ENCODE results near the gene TAF13. TPM values are rescaled to one million over a fixed set of nuclear protein-coding genes. Genes with fewer than 3 reads are reported as not detected.
"Not testable (repeated sequence)": the region's sequence is repeated elsewhere in the genome, so short reads cannot be mapped to it uniquely, and the experiment has no call there.

The TAF13 gene
- total RNA-seq, 4 donors from 2014 or later = 41.6 to 71.0 (median 51.8) TPM

DNA sequence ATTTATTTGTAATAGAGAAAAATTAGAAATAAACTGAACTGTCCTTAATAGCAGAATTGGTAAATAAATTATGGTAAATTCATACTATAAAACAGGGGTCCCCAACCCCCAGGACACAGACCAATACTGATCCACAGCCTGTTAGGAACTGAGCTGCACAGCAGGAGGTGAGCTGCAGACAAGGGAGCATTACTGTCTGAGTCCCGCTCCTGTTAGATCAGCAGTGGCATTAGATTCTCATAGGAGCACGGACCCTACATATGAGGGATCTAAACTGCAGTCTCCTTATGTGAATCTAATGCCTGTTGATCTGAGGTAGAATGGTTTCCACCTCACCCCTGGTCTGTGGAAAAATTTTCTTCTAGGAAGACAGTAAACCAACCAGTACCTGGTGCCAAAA is 41.4 kb downstream of the TAF13 start:
- H3K9me3 ChIP-seq = no peaks in the 10 kb centered on the region
- 92% methylated on average over 2 of the region's 2 CpGs for WGBS
- no peak overlapping the region for H3K27ac ChIP-seq (replicated peaks in 1 of 4)
- intact Hi-C loops (cut with DNase I) = no loop called here
- no peaks in the 10 kb centered on the region for H3K36me3 ChIP-seq
- H3K27me3 ChIP-seq = no peaks in the 10 kb centered on the region
- peaks cover 0 to 15% (median 11%) of the 10 kb centered on the region in 4 donors for H3K4me1 ChIP-seq
- DNase-seq (ENCODE audit: extremely low spot score) = no peak
- H3K4me3 ChIP-seq = no peak overlapping the region
- TF ChIP-seq, protein P1, sequence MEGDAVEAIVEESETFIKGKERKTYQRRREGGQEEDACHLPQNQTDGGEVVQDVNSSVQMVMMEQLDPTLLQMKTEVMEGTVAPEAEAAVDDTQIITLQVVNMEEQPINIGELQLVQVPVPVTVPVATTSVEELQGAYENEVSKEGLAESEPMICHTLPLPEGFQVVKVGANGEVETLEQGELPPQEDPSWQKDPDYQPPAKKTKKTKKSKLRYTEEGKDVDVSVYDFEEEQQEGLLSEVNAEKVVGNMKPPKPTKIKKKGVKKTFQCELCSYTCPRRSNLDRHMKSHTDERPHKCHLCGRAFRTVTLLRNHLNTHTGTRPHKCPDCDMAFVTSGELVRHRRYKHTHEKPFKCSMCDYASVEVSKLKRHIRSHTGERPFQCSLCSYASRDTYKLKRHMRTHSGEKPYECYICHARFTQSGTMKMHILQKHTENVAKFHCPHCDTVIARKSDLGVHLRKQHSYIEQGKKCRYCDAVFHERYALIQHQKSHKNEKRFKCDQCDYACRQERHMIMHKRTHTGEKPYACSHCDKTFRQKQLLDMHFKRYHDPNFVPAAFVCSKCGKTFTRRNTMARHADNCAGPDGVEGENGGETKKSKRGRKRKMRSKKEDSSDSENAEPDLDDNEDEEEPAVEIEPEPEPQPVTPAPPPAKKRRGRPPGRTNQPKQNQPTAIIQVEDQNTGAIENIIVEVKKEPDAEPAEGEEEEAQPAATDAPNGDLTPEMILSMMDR (IDR thresholded peaks at IDR 0.05) = no peak
- TF ChIP-seq EP300 (IDR thresholded peaks at IDR 0.05) = no peak
- no peak for TF ChIP-seq POLR2A (IDR thresholded peaks at IDR 0.05; ENCODE audit: low read depth)
- TF ChIP-seq POLR2AphosphoS5 (IDR thresholded peaks at IDR 0.05) = no peak

DNA sequence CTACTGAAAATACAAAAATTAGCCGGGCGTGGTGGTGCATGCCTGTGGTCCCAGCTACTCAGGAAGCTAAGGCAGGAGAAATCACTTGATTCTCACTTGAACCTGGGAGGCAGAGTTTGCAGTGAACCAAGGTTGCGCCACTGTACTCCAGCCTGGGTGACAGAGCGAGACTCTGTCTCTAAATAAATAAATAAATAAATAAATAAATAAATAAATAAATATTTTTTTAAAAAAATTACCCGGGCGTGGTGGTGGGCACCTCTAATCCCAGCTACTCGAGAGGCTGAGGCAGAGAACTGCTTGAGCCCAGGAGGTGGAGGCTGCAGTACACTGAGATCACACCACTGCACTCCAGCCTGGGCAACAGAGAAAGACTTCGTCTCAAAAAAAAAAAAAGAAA is 46.3 kb downstream of the TAF13 start:
- H3K36me3 ChIP-seq; H3K9me3 ChIP-seq; H3K27me3 ChIP-seq; H3K4me3 ChIP-seq; DNase-seq (ENCODE audit: extremely low spot score); intact Hi-C loops (cut with DNase I); H3K27ac ChIP-seq (replicated peaks in 1 of 4): not testable (repeated sequence)
- WGBS = 96% methylated on average over 8 of the region's 8 CpGs
- peaks cover 0 to 10% (median 8%) of the 10 kb centered on the region in 4 donors for H3K4me1 ChIP-seq

DNA sequence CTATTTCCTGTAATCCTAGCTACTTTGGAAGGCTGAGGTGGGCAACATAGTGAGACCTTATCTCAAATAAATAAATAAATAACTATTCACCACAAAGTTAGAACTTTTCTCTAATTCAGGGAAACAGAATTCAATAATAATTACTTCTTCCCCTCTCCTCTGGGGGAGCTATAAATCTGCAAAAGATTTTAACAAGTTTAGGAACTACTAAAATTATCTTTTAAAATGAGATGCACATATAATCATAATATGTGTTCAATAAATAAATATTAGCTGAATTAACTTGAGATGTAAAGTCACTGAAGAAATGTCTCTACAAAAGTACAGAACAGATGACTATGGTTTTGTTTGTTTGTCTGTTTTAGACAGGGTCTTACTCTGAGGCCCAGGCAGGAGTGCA is 48.0 kb downstream of the TAF13 start:
- DNase-seq (ENCODE audit: extremely low spot score) = no peak
- H3K36me3 ChIP-seq = peaks cover 1 to 5% (median 3%) of the 10 kb centered on the region in 4 donors
- H3K4me3 ChIP-seq = no peak overlapping the region
- no peaks in the 10 kb centered on the region for H3K27me3 ChIP-seq
- TF ChIP-seq POLR2A (IDR thresholded peaks at IDR 0.05; ENCODE audit: low read depth) = no peak
- TF ChIP-seq, protein P1 (IDR thresholded peaks at IDR 0.05) = peak in 1 of 3 experiments; percentile 12
- no peak overlapping the region for H3K27ac ChIP-seq (replicated peaks in 1 of 4)
- H3K9me3 ChIP-seq = no peaks in the 10 kb centered on the region
- intact Hi-C loops (cut with DNase I) = no loop called here
- H3K4me1 ChIP-seq = peaks cover 0 to 10% (median 8%) of the 10 kb centered on the region in 4 donors

DNA sequence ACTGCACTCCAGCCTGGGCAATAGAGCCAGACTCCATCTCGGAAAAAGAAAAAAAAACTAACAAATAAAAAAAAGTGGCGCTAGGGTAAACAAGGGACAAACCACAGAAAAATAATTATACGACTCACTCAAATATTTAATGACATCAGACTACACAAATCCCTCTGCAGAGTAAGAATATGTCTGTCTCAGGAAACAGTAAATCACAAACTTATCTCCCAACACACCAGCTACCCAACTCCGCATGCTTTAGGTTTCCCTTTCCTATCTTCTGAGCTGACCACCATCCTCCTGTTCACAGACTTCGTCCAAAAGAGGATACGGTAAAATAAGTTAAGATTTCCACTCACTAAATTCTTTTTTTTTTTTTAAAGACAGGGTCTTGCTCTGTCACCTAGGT is 50.1 kb downstream of the TAF13 start:
- H3K9me3 ChIP-seq = no peaks in the 10 kb centered on the region
- no peaks in the 10 kb centered on the region for H3K27me3 ChIP-seq
- intact Hi-C loops (cut with DNase I) = no loop called here
- WGBS = 89% methylated on average over 6 of the region's 6 CpGs
- TF ChIP-seq, protein P1 (IDR thresholded peaks at IDR 0.05) = no peak
- TF ChIP-seq EP300 (IDR thresholded peaks at IDR 0.05) (no peak), POLR2AphosphoS5 (IDR thresholded peaks at IDR 0.05) (no peak), POLR2A (IDR thresholded peaks at IDR 0.05; ENCODE audit: low read depth) (no peak)
- no peak overlapping the region for H3K4me3 ChIP-seq
- peaks cover 0 to 10% (median 8%) of the 10 kb centered on the region in 4 donors for H3K4me1 ChIP-seq
- peaks cover 4 to 17% (median 10%) of the 10 kb centered on the region in 4 donors for H3K36me3 ChIP-seq
- no peak overlapping the region for H3K27ac ChIP-seq (replicated peaks in 1 of 4)
- no peak for DNase-seq (ENCODE audit: extremely low spot score)

DNA sequence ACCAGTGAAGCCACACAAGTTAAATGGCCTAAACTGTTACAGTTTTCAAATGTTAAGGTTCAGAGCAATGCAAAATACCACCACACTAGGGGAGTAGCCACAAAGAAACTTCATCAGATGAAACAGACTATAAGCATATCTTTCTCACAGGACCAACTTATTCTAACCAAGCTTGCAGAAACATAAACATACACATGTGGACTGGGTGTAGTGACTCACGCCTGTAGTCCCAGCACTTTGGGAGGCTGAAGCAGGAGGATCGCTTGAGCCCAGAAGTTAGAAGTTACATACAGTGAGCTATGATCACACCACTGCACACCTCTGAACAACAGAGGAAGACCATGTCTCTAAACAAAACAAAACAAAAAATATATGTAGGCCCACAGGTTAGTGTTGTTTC is 51.2 kb downstream of the TAF13 start:
- Histone ChIP-seq H3K9me3 (no peaks in the 10 kb centered on the region), H3K36me3 (peaks cover 4 to 21% (median 10%) of the 10 kb centered on the region in 4 donors), H3K4me1 (no peaks in the 10 kb centered on the region), H3K4me3 (no peak overlapping the region), H3K27ac (replicated peaks in 1 of 4) (no peak overlapping the region), H3K27me3 (no peaks in the 10 kb centered on the region)
- WGBS = 93% methylated on average over 2 of the region's 2 CpGs
- intact Hi-C loops (cut with DNase I) = no loop called here
- no peak for TF ChIP-seq POLR2AphosphoS5 (IDR thresholded peaks at IDR 0.05)
- no peak for DNase-seq (ENCODE audit: extremely low spot score)

DNA sequence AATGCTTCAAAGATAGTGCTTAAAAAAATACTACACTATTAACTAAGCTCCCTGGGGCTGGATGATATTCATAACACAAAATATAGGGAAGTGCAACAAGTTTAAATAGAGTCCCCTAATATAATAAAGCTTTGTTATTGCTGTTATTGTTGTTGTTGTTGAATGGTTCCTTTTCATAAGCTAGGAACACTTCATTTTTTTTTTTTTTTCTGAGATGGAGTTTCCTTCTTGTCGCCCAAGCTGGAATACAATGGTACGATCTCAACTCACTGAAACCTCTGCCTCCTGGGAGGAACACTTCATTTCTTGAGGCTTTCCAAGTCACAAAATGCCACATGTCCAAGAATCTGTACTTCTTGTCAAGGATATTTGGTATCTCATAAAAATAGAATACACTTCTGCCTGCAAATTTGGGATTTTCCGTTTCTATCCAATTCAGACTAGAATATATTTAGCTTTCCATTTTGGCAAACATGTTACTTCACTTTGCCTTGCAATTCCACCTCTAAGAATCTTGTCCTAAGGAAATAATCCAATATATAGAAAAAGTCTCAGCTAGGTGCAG is 55.0 kb downstream of the TAF13 start:
- WGBS = 78% methylated on average over 3 of the region's 3 CpGs
- intact Hi-C loops (cut with DNase I) = no loop called here
- Histone ChIP-seq H3K4me3 (no peak overlapping the region), H3K36me3 (peaks cover 19 to 49% (median 27%) of the 10 kb centered on the region in 4 donors), H3K4me1 (no peaks in the 10 kb centered on the region), H3K27me3 (no peaks in the 10 kb centered on the region), H3K27ac (replicated peaks in 1 of 4) (no peak overlapping the region), H3K9me3 (no peaks in the 10 kb centered on the region)
- TF ChIP-seq POLR2AphosphoS5 (IDR thresholded peaks at IDR 0.05) (no peak), POLR2A (IDR thresholded peaks at IDR 0.05; ENCODE audit: low read depth) (no peak), EP300 (IDR thresholded peaks at IDR 0.05) (no peak)
- TF ChIP-seq, protein P1 (IDR thresholded peaks at IDR 0.05) = no peak
- no peak for DNase-seq (ENCODE audit: extremely low spot score)

DNA sequence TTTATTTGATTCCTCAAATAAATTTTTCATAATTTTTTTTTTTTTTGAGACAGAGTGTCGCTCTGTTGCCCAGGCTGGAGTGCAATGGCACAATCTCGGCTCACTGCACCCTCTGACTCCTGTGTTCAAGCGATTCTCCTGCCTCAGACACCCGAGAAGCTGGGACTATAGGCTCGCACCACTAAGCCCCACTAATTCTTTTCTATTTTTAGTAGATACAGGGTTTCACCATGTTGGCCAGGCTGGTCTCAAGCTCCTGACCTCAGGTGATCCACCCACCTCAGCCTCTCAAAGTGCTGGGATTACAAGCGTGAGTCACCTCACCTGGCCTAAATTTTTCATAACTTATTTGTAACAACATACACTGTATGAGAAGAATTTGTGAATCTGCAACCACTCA is 58.1 kb downstream of the TAF13 start:
- H3K27ac ChIP-seq (replicated peaks in 1 of 4); intact Hi-C loops (cut with DNase I); H3K4me1 ChIP-seq; DNase-seq (ENCODE audit: extremely low spot score); H3K9me3 ChIP-seq; H3K4me3 ChIP-seq; H3K27me3 ChIP-seq: not testable (repeated sequence)
- 94% methylated on average over 6 of the region's 6 CpGs for WGBS
- peaks cover 18 to 64% (median 39%) of the 10 kb centered on the region in 4 donors for H3K36me3 ChIP-seq

Measured in esophagus muscularis mucosa (tissue), 4 donors.